Prostate gland (tissue), 2 donors: ENCODE data around the gene SURF1. TPM values are rescaled to one million over a fixed set of nuclear protein-coding genes. Genes with fewer than 3 reads are reported as not detected.

Experiments
- DNase-seq: peaks from one replicate; pipeline ENCODE4 v3.0.0-alpha.2; 2019; ENCODE audit warnings: low spot score
- H3K27ac ChIP-seq, 2 donors: fragments of 200-600 bp; sonication (generic); 2 replicates each; pipeline ENCODE4 v1.5.1; 2017 to 2019
- H3K27me3 ChIP-seq: fragments of 200-600 bp; sonication (generic); replicated peaks from 2 replicates; pipeline ENCODE4 v1.5.1; 2019; ENCODE audit not compliant: insufficient read depth
- H3K36me3 ChIP-seq, 2 donors: fragments of 200-600 bp; sonication (generic); 1 replicate in 1 of 2; 2 replicates in 1 of 2; pipeline versions ENCODE4 v1.5.1 to v1.8.1; 2017 to 2019
- H3K4me1 ChIP-seq: fragments of 200-600 bp; sonication (generic); replicated peaks from 2 replicates; pipeline ENCODE4 v1.5.1; 2019
- H3K4me3 ChIP-seq, 2 donors: fragments of 200-600 bp; sonication (generic); 2 replicates each; pipeline ENCODE4 v1.5.1; 2017 to 2019
- H3K9me3 ChIP-seq: fragments of 200-600 bp; sonication (generic); 2 replicates; pipeline ENCODE4 v1.5.1; 2017
- CTCF ChIP-seq, 4 experiments: fragments of 200-600 bp in 2 of 4; fragments of 450-650 bp in 2 of 4; sonication (generic) in 2 of 4; IDR thresholded peaks; 1 replicate in 3 of 4; 2 replicates in 1 of 4; pipeline ENCODE4 v1.5.1; 2016 to 2019; ENCODE audit warnings: antibody characterized with exemption in 4 of 4, mild to moderate bottlenecking in 2 of 4, moderate library complexity in 2 of 4
- POLR2A ChIP-seq: fragments of 450-650 bp; IDR thresholded peaks from one replicate; pipeline ENCODE4 v1.6.1; 2016; ENCODE audit warnings: antibody characterized with exemption, mild to moderate bottlenecking
- POLR2AphosphoS5 ChIP-seq: sonication (generic); formaldehyde crosslinking; IDR thresholded peaks from one replicate; pipeline ENCODE4 v1.6.1; 2017; ENCODE audit warnings: antibody characterized with exemption
- WGBS: methylation state at CpG from one replicate; pipeline ENCODE4 v1.1.5; 2018; 5-methylcytosine and 5-hydroxymethylcytosine counted together
- intact Hi-C: fragments of 100-400 bp; cut with DNase I; formaldehyde crosslinking; loops from one replicate; pipeline ENCODE4 v1.14.2; 2022
- total RNA-seq, 2 donors: library from RNA; depleted of rRNA; stranded (reverse); fragments of >200 nt; gene quantifications; one replicate each; pipeline ENCODE4 v1.1.0, GENCODE V29; 2016

The SURF1 gene
- total RNA-seq, 2 donors from 2014 or later: 53.3 to 73.8 TPM

DNA sequence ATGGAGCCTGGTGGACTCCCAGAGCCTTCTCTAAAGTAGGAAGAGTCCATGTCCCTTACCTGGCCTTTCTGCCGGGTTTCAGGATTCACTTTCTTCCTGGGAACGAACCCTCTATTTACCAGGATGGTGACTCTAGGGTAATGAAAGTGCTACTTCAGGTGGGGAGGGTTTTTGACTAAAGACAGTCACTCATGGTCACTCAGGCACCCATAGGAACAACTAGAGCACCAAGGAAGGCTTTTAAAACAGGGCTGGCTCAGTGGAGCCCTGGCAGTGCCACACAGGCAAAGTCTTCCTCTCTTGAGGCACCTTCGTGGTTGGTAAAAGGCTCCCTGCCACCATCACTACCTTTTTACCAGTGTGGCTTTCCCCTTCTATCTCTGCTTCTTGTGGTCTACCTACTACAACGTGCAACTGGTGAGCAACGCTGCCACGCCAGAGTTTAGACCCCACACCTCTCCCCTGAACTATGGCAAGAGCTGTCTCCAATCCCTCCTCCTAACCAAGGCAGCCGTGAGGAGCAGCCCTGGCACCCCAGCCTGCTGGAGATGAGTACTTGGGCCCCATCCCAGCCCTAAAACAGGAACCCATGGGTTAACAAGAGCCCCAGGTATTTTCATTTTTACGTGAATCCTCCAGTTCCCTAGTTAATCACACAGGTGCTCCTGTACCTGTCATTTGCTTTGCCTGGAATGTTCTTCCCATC, 3.5 kb downstream of the SURF1 start:
- 70% methylated on average over 8 of the region's 8 CpGs for WGBS
- Histone ChIP-seq H3K27ac (no peak overlapping the region), H3K36me3 (peaks cover 15 to 16% of the 10 kb centered on the region in 2 donors), H3K4me3 (no peak overlapping the region), H3K27me3 (no peaks in the 10 kb centered on the region), H3K4me1 (peaks cover 28% of the 10 kb centered on the region), H3K9me3 (no peaks in the 10 kb centered on the region)
- no peak for DNase-seq
- intact Hi-C loops: no loop called here
- no peak for TF ChIP-seq POLR2A
- no peak for TF ChIP-seq POLR2AphosphoS5
- no peak for TF ChIP-seq CTCF (IDR thresholded peaks at IDR 0.05)

DNA sequence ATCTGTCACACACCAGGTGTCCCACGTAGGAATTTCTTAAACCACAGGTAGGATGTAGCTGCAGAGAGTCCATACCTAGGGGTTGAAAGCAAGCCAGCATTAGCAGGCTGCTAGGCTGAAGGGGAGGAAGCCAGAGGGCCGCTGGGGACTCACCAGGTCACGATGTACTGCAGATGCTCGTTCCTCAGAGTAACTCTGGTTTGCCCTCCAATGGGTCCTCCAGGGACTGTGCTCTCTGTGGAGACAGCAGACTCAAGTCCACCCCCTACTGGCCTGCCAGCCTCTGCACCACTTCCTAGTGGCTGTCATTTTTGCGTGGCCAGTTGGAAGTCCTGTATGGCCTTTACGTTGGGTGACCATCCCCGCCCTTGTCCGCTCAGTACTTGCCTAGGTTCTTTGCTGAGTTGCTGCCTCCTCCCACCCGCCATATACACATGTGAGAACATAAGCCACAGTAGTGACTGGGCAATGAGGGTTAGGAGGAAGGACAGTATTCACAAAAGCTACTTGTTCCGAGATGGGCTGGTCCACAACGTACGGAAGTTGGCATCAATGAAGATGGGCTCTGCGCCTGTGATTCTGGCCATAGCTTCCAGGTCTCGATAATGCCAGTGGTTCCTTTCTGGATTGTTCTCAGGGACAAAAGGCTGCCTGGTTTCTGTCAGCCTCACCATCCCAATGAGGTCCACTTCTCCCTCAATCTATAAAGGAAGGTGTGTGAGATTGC, 4.2 kb downstream of the SURF1 start:
- intact Hi-C loops: no loop called here
- Histone ChIP-seq H3K4me1 (peaks cover 22% of the 10 kb centered on the region), H3K36me3 (peaks cover 15 to 16% of the 10 kb centered on the region in 2 donors), H3K4me3 (no peak overlapping the region), H3K27me3 (no peaks in the 10 kb centered on the region), H3K27ac (no peak overlapping the region), H3K9me3 (no peaks in the 10 kb centered on the region)
- WGBS: 71% methylated on average over 14 of the region's 14 CpGs
- DNase-seq: no peak
- TF ChIP-seq POLR2A: no peak
- TF ChIP-seq CTCF (IDR thresholded peaks at IDR 0.05): peak in 1 of 4 experiments; percentile 44

- no peaks in the 10 kb centered on the region for H3K27me3 ChIP-seq
- DNase-seq: no peak
- no peaks in the 10 kb centered on the region for H3K9me3 ChIP-seq
- WGBS: 89% methylated on average over 3 of the region's 3 CpGs
- H3K27ac ChIP-seq: no peak overlapping the region
- peaks cover 23% of the 10 kb centered on the region for H3K4me1 ChIP-seq
- intact Hi-C loops: no loop called here
- TF ChIP-seq POLR2AphosphoS5: no peak
- no peak for TF ChIP-seq POLR2A
- TF ChIP-seq CTCF (IDR thresholded peaks at IDR 0.05): no peak
- peaks cover 15 to 16% of the 10 kb centered on the region in 2 donors for H3K36me3 ChIP-seq
- H3K4me3 ChIP-seq: no peak overlapping the region
Measured at GRCh38 chr9:133351526-133351907, 4.8 kb downstream of the SURF1 start.

GRCh38 chr9:133349965-133350616, 6.2 kb downstream of the SURF1 start:
- TF ChIP-seq CTCF (IDR thresholded peaks at IDR 0.05) (no peak), POLR2A (no peak)
- H3K27ac ChIP-seq: peak overlapping the region in 1 of 2 donors; percentile 88
- DNase-seq: no peak
- H3K9me3 ChIP-seq: no peaks in the 10 kb centered on the region
- H3K4me1 ChIP-seq: peaks cover 20% of the 10 kb centered on the region
- peaks cover 15 to 16% of the 10 kb centered on the region in 2 donors for H3K36me3 ChIP-seq
- intact Hi-C loops: no loop called here
- no peak overlapping the region for H3K4me3 ChIP-seq
- no peaks in the 10 kb centered on the region for H3K27me3 ChIP-seq
- WGBS: 78% methylated on average over 15 of the region's 15 CpGs
